Skin of body (tissue), 2 donors: ENCODE measurements around the gene RALGAPA2. TPM values are rescaled to one million over a fixed set of nuclear protein-coding genes. Genes with fewer than 3 reads are reported as not detected.

Experiments used
- DNase-seq: peaks from one replicate; lab custom pipeline; 2025; lab: John Stamatoyannopoulos, UW
- total RNA-seq: library from RNA; depleted of rRNA; stranded (reverse); fragments of >200 nt; gene quantifications from one replicate; pipeline ENCODE4 v1.2.3, GENCODE V29; 2014

RALGAPA2 gene
- total RNA-seq = 31.9 TPM

- peak; percentile 98 for DNase-seq
Measured at GRCh38 chr20:20712474-20713243, at the start of gene RALGAPA2. Gene RALGAPA2, minus strand, starts transcription at chr20:20712644. Its CDS starts 164 bp downstream, at chr20:20712480.

DNA sequence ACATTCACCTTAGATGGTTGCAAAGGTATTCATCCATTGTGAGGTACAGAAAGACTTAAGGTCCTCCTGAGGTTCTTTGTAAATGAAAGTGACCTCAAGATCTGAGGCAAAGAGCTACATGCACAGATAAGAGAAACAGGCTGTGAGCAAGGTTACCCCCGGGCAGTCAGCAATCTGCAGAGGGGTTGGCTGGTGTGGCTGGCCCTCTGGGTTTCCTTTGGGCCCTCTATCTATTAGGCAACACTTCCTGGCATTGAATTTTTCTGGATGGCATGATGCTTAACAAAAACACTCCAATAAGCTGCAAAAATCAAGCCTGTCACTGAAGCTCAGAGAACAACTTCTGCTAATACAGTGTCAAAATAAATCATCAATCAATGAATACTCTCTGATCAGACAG, 48.9 kb upstream of the RALGAPA2 start:
- no peak for DNase-seq

GRCh38 chr20:20759132-20759531, 46.7 kb upstream of the RALGAPA2 start:
- no peak for DNase-seq

DNA sequence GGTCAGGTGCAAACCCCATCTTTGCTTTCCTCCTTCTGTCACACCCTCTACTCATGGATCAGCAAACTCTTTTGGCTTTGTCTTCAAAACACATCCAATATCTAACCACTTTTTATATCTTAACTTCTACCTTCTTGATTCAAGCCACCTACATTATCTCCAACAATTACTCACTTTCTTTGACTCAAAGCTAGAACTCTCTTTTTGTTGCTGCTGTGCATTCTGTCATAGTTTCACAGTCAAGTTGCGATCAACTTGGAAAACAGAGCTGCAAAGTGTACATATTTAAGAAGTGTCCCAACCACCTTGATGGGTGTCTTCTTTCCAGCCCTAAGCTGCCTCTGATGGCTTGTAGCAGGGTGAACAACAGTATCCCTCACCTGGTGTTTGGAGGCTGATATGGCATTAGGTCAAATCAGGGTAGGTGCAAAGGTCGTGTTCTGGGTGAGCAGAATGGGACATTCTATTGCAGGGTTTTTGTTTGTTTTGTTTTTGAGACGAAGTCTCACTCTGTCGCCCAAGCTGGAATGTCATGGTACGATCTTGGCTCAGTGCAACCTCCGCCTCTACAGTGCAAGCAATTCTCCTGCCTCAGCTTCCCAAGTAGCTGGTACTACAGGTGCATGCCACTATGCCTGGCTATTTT, 43.4 kb upstream of the RALGAPA2 start:
- DNase-seq = no peak

DNA sequence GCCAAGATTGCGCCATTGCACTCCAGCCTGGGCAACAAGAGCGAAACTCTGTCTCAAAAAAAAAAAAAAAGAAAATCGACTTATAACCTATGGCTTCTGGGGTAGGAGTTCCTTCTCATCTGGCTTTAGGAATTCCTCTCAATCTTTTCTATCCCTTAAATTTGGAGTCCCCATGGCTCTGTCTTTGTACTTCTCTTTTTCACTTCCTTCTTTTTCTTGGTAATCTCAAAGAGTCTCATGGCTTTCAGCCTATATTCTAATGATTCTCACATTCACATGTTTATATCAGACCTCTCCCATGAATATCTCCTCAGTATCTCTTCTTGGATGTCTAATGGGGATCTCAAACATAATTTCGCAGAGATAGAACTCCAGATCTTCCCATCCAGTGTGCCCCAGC, 42.8 kb upstream of the RALGAPA2 start:
- no peak for DNase-seq

DNA sequence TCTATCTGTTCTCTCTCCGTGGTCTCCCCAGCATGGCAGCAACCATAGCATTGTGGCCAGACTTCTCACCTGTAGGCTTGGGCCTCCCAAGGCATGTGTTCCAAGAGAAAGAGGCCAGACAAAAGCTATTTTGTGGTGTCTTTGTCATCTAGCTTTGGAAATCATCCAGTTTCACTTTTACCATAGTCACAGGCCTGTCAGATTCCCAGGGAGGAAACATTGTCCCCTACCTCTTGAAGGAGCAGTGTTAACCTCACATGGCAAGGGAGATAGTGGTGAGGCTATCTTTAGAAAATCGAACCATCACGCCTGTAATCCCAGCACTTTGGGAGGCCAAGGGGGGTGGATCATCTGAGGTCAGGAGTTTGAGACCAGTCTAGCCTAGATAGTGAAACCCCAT, 42.3 kb upstream of the RALGAPA2 start:
- DNase-seq = no peak

- peak; percentile 15 for DNase-seq
Measured at GRCh38 chr20:20752712-20753111, 40.3 kb upstream of the RALGAPA2 start.

- DNase-seq = no peak
Measured at GRCh38 chr20:20747298-20747697, 34.9 kb upstream of the RALGAPA2 start.

- no peak for DNase-seq
Measured at GRCh38 chr20:20744170-20744725, 31.8 kb upstream of the RALGAPA2 start.

DNA sequence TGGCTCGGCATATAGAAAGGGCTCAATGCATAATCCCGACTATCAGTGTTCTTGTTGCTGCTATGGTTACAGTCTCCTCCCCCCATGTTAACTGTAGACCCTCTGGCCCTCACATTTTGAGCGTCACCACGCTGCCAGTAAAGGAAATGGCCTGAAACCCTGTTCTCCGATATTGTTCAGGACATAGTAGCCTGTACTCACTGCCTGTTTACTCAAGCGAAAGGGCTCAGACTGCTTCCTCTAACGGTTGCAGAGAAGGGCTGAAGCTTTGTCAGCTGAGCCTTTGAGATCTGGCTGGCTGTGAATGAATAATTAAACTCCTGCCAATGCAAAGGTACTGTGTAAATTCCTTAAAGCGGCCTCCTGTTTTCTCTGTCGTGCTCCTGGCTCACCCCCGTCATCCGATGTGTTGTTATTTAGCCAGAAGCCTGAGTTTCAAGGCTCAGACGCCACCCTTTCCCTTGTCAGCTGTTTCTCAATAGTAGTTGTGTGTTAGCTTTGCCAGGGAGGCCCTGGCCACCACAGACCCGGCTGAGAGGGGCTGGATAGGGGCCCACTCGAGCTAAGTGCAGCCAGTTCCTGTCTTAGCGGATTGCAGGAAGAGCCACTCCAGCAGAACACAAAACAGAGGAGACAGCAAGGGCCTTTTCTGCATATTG, 31.2 kb upstream of the RALGAPA2 start:
- peak; percentile 75 for DNase-seq

- no peak for DNase-seq
Measured at GRCh38 chr20:20741087-20742045, 28.9 kb upstream of the RALGAPA2 start.

DNA sequence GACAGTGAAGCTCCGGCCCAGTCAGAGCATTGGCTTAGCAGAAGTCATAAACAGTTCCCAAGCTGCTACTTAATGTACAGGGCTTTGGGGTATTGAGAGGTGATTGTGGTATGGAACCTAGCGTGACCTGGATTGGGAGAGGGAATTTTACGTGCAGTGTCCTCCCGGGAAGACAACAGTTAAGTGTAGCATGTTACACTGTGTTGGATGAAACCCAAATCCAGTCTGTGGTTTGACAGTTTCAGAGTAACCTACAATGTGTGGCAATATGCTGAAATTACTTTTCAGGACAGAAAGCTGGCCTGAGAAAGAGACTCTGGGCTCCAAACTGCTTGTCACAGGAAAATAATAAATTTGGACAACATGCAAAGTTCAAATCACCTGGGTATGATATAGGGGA, 28.1 kb upstream of the RALGAPA2 start:
- DNase-seq = peak; percentile 19

DNA sequence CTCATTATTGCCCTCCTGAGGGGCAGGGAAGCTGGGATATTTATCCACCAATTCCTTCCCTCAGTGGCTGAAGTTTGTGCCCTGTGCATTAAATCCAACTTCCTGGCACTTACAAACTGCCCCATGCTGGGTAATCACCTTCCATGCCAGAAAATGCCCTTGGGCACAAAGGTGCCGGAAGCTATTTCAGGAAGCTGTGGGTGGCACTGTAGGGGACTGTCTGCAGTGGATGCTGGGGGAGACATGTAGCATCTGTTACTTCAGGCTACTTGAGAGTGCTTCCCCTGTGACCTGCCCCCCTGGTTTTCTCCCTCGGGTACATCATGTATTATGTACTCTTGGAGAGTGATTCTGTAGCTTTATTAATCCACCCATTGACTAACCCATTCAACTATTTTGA, 24.7 kb upstream of the RALGAPA2 start:
- no peak for DNase-seq

- DNase-seq = no peak
Measured at GRCh38 chr20:20736303-20736702, 23.9 kb upstream of the RALGAPA2 start.

DNA sequence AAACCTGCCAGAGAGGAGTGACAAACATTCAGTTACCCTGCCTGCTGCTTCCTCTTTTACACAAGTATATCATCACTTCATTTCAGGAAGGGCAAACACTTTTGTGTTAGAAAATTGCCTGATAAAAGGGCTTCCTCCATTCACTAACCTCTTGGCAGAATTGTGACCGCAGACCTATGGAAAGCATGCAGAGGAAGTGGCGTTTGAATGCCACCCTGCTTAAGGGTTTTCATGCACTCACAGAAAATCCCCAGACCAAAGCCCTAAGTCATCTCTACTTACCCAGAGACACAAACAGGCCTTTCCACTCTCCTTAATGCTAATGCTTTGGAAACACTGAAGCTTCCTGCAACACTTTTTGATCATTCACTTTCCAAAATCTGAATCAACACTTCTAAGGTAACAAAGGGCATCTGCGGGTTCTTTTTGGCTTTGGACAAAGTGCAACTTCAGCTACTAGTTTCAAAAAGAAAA, 22.1 kb upstream of the RALGAPA2 start:
- DNase-seq = no peak

GRCh38 chr20:20733943-20734342, 21.5 kb upstream of the RALGAPA2 start:
- DNase-seq = no peak

DNA sequence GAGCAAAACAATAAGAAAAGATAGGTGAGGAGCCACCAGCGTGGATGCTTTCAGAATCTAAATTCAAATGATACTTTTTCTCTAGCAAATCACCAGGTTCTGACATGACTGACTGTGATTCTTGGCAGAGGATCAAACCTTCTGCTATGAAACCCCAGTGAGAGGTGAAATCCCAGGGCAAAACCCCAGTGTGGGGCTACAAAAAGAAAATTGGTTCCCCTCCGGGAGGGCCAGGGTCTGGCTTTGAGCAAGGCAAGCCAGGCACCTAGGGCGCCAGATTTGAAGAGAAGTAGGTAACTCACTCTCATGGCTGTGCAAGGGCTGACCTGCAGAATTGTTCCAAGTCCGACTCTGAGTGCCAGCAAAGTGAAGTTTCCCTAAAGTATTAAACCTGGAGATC, 20.2 kb upstream of the RALGAPA2 start:
- no peak for DNase-seq

DNA sequence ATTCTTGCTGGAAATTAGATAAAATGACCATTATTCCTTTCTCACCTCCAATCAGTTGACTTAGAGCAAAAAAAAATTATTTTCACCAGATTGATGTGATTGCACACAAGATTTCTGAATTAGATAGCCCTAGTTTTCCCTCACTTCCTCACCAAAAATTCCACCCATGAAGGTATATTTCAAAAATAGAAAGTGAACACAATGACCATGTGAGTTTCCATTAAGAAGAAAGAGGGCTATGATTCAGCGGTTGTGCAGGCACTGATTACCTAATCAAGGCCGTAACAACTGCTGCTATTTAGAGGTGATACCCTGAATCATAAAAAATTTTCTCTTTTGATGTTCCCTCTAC, 19.5 kb upstream of the RALGAPA2 start:
- no peak for DNase-seq

DNA sequence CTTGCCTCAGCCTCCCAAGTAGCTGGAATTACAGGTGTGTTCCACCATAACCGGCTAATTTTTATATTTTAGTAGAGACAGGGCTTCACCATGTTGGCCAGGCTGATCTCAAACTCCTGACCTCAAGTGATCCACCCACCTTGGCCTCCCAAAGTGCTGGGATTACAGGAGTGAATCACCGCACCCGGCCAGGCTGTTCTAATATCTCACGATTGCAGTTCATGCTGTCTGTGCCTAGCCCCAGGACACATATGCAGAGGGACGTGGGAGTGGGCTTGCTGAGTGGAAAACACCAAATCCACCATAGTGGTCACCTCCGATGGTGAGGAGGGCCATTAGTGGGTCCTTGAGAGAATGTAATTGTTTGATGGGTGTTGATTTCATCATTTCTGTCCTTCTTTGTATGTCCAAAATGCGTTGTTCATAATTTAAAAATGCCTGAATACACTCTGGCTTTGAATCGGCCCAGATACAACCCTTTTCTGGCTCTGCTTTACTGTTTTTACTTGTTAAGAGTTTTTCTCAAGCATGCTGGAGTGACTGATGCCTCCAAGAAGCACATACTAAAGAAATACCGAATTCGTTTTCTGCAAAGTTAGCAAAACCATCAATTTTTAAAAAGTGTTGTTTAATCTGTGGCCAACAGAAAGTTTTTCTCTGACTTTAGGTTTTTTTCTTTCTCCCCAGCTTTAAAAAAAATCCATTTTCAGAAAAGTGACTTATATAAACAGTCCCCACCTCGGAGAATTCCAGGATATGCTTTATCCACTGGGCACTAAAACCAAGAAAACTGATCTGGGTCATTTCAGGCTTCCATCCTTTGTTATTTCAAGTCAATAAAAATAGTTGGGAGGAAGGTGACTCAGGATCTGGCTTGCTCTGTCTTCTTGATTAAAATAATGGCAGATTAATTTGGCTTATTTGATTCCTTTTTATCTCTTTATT, 18.8 kb upstream of the RALGAPA2 start:
- DNase-seq = no peak

GRCh38 chr20:20729563-20729962, 17.1 kb upstream of the RALGAPA2 start:
- no peak for DNase-seq
